GM18502 (cell line): ENCODE data around the gene BFSP2.
"Not testable (repeated sequence)": the region's sequence is repeated elsewhere in the genome, so short reads cannot be mapped to it uniquely, and the experiment has no call there.

ENCODE experiments used
- ATAC-seq: cut with Tn5 transposase; IDR thresholded peaks from one replicate; pipeline ENCODE4 v1.9.1; 2021; ENCODE audit warnings: mild to moderate bottlenecking; ENCODE audit not compliant: unreplicated experiment, poor library complexity

Gene BFSP2

DNA sequence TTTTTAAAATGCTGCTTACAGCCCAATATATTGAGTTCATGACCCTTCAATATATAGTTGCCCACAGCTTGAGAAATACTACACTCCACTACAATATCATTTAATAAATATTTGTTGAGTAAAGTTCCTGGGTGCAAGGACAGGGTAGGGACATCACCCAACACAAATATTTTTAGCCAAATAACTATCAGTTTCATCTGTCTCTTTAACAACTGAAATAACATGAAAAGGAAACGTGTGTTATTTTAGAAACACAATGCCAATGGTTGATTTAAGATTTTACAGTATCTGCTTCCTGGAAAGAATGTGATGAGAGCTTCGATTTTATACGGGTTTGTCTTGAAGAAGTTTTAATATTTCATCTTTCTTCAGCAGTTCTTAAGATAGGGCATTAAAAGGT, 106.0 kb downstream of the BFSP2 start:
- ATAC-seq, result peak; percentile 28

DNA sequence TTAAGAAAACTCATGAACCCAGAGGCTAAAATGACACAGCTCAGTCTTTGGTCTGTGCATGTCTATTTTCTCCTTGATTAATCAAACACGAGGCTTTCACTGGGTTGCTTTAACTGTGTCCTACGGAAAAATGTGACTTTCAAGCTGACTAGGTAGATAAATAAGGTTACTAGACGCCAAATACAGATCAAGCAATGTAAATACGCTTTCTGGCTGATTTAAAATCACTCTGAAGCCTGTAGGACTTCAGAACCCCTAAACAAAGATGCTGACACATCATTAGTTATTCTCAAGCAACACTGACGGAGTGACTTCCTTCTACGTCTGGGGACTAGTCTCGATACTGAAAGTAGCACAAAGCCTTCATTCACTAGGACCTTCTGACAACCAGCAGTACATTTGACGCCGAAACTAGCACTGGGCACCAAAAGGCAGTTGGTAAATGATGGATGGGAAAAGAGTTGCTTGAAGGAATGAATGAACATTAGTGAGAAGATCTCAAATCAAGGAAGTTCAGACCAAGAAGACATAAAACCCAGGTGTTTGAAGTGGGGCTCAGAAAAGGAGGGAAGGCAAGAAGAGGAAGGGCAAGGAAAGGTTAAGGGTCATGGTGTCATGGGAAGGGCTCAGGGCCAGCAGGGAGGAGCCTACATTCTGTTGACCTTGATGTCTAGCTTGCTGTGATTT, 106.5 kb downstream of the BFSP2 start:
- peak; percentile 96 for ATAC-seq

DNA sequence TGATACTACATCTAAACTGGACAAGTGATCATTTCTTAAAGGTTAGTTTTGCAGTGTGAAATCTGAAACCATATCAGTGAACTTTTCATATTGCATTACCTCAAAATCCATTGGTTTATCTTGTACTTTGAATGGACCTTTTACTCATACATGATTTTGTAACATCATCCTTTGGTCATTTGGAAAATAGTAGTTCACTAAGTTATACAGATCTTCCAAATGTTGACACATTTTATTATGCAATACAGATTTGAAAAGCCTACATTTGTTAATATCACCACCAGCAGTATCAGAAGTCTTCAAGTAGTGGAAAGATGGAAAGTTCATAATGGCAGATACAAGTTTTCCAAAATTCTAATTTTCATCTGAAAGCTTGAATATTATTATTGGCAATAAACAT, 109.6 kb downstream of the BFSP2 start:
- ATAC-seq, result no peak

DNA sequence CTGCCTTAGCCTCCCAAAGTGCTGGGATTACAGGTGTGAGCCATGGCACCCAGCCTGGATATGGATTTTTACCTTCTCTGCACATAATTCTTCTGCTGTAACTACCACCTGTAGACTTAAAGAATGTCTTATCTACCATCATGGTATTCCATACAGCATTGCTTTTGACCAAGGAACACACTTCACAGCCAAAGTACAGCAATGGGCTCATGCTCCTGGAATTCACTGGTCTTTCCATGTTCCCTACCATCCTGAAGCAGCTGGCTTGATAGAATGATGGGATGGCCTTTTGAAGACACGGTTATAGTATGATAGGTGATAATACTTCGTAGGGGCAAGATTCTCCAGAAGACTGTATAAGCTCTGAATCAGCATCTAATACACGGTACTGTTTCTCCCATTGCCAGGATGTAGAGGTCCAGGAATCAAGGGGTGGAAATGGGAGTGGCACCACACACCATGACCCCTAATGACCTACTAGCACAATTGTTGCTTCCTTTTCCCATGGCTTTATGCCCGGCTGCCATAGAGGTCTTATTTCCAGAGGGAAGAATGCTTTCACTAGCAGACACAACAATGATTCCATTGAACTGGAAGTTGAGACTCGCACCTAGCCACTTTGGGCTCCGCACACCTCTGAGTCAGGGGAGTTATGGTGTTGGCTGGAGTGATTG, 112.7 kb downstream of the BFSP2 start:
- no peak for ATAC-seq

DNA sequence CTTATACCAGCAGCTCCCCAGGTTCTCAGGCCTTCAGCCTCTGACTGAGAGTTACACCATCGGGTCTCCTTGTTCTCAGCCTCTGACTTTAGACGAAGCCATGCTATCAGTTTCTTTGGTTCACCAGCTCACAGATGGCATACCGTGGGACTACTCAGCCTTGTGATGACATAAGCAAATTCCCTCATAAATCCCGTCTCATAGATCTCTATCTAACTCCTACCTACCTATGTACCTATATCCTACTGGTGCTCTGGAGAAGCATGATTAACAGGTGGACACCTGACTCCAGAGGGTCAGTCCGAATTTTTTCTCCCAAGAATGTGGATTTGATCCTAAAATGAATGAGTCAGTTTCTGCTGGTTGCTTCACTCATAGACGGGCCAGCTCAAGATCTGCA, 114.6 kb downstream of the BFSP2 start:
- no peak for ATAC-seq

DNA sequence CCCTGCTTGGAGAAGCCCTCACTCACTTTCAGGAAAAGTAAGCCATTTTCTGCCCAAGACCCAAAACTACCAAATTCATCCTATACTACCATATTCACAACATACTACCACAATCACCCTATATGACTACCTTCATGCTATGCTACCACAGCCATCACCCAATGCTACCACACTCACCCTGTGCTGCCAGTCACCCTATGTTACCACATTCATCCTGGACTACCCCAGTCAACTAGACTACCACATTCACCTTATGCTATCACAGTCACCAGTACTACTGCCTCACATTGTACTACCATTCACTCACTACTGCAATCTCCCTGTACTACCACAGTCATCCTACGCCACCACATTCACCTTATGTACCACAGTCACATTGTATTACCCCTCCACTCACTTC, 115.3 kb downstream of the BFSP2 start:
- no peak for ATAC-seq

DNA sequence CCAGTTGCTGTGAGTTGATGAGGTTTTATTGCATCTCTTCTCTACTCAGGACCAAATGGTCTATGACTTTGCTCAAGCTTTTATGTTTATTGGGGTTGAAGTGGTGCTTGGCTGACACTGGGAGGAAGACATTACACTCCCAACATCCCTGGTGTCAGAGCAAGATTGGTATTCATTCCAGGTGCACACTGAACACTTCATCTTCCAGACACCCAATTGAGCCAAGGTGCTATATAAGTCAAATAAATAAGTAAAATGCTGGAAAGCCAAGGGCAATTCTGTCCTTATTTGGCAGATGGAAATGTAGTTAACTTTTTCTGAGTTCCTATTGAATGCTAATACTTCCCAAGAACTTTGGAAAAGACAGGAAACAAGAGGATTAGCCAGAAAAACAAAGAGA, 120.4 kb downstream of the BFSP2 start:
- ATAC-seq, result no peak

DNA sequence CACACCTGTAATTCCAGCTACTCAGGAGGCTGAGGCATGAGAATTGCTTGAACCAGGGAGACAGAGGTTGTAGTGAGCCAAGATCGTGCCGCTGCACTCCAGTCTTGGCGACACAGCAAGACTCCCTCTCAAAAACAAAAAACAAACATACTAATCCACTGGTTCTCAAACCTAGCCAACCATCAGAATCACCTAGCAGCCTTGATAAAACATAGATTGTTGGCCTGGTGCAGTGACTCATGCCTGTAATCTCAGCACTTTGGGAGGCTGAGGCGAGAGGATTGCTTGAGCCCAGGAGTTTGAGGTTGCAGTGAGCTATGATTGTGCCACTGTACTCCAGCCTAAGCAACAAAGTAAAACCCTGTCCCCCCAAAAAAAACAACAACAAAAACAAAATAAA, 121.1 kb downstream of the BFSP2 start:
- ATAC-seq, result not testable (repeated sequence)

DNA sequence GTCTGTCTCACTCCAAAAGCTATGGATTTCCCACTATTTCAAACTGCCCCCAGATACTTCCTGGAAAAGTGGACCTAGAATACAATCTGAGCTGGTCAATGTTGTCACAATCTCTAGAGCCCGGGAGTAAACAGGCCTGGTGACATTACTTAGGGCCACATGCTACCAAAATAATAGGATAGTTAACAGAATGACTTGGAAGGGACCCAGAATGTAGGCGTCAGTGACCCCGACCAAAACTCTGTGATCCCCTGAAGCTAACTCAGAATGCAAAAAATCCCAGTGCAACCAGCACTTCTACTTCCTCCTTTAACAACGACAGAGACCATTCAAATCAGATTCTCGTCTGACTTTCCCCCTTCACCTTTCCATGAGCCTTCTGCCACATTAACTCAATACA, 122.1 kb downstream of the BFSP2 start:
- no peak for ATAC-seq

DNA sequence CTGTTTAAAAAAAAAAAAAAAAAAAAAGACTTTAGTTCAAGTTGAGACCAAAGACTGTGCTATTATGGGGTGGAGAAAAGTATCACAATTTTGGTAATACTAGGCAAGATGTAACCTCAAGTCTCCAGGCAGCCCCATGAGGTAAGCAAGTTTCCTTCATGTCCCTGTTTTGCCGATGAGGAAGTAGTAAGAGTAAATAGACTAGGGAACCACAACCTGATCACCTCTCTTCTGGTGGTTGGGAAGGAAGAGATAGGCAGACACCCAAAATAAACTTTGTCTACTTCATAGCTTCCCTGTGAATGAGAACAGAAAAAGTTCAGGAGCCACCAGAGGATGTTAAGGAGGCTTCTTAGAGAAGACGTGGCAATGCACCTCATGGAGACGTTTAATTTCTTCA, 123.9 kb downstream of the BFSP2 start:
- ATAC-seq, result not testable (repeated sequence)
